Tibial artery (tissue), 4 donors: Measurements from ENCODE around the gene KIF1C.
A peak's percentile ranks its signal among the peaks of the same experiment; 100 is the strongest.

Source experiments
- DNase-seq, 2 donors: peaks; one replicate each; pipeline ENCODE4 v3.0.0-alpha.2; 2019
- H3K27ac ChIP-seq, 2 donors: fragments of 200-600 bp; sonication (generic) in 1 of 2; 1 replicate in 1 of 2; 2 replicates in 1 of 2; pipeline ENCODE4 v1.5.1; 2018 to 2019; ENCODE audit warnings: mild to moderate bottlenecking in 1 of 2
- H3K27me3 ChIP-seq, 2 donors: fragments of 200-600 bp; sonication (generic) in 1 of 2; one replicate each; pipeline versions ENCODE4 v1.5.1 to v1.6.0; 2016 to 2019
- H3K36me3 ChIP-seq, 3 donors: fragments of 200-600 bp; sonication (generic) in 2 of 3; one replicate each; pipeline ENCODE4 v1.5.1; 2016 to 2019; ENCODE audit warnings: mild to moderate bottlenecking in 2 of 3
- H3K4me1 ChIP-seq, 4 donors: fragments of 200-600 bp; sonication (generic) in 2 of 4; 1 replicate in 3 of 4; 2 replicates in 1 of 4; pipeline ENCODE4 v1.5.1; 2016 to 2019
- H3K4me3 ChIP-seq, 2 donors: fragments of 200-600 bp; sonication (generic) in 1 of 2; 1 replicate in 1 of 2; 2 replicates in 1 of 2; pipeline ENCODE4 v1.5.1; 2018 to 2019; ENCODE audit warnings: mild to moderate bottlenecking in 2 of 2
- H3K9me3 ChIP-seq, 3 donors: fragments of 200-600 bp; sonication (generic) in 1 of 3; one replicate each; pipeline ENCODE4 v1.5.1; 2016 to 2019
- CTCF ChIP-seq, 2 experiments: fragments of 200-600 bp in 1 of 2; fragments of 450-650 bp in 1 of 2; IDR thresholded peaks; one replicate each; pipeline ENCODE4 v1.5.1; 2017 to 2019; ENCODE audit warnings: antibody characterized with exemption in 2 of 2, mild to moderate bottlenecking in 1 of 2, moderate library complexity in 1 of 2
- intact Hi-C: fragments of 100-400 bp; cut with DNase I; formaldehyde crosslinking; loops from one replicate; pipeline ENCODE4 v1.15.0; 2023; ENCODE audit warnings: low total_unique reads

The KIF1C gene

GRCh38 chr17:4997302-4998026, at the start of gene KIF1C, which contains the start of gene INCA1:
Gene KIF1C, plus strand, starts transcription at chr17:4997950. Its CDS starts 2,297 bp downstream, at chr17:5000247.
Gene INCA1, minus strand, starts transcription at chr17:4997522. Its CDS starts 3,085 bp downstream, at chr17:4994437.
- H3K36me3 ChIP-seq: peaks cover 14 to 18% (median 17%) of the 10 kb centered on the region in 3 donors
- intact Hi-C loops: loop anchor here (1.0 to 5.0 kb wide), 2 partner anchors 30 to 50 kb away; partner anchors contain the start of genes PFN1 and SPAG7
- peaks cover 0 to 37% (median 31%) of the 10 kb centered on the region in 4 donors for H3K4me1 ChIP-seq
- peak; percentile 90 to 96 for DNase-seq
- peak within 1 kb of the TSS; percentile 85 to 100 for H3K4me3 ChIP-seq
- peak; percentile 24 to 43 for TF ChIP-seq CTCF (IDR thresholded peaks at IDR 0.05)
- H3K9me3 ChIP-seq: no peaks in the 10 kb centered on the region
- no peaks in the 10 kb centered on the region for H3K27me3 ChIP-seq
- H3K27ac ChIP-seq: peak within 1 kb of the TSS; percentile 94 to 97

- H3K27me3 ChIP-seq: no peaks in the 10 kb centered on the region
- intact Hi-C loops: loop anchor here (2.0 to 5.0 kb wide), 2 partner anchors 18 to 49 kb away; partner anchors contain the start of genes INCA1, KIF1C and SPAG7
- peak; percentile 95 to 96 for DNase-seq
- peak within 1 kb of the TSS; percentile 95 to 99 for H3K27ac ChIP-seq
- H3K4me3 ChIP-seq: peak within 1 kb of the TSS; percentile 93 to 100
- H3K4me1 ChIP-seq: peaks cover 6 to 60% (median 44%) of the 10 kb centered on the region in 4 donors
- H3K9me3 ChIP-seq: no peaks in the 10 kb centered on the region
- peaks cover 28 to 38% (median 31%) of the 10 kb centered on the region in 3 donors for H3K36me3 ChIP-seq
- TF ChIP-seq CTCF (IDR thresholded peaks at IDR 0.05): peak in 1 of 2 experiments; percentile 8
Measured at GRCh38 chr17:4948166-4948930, 49.4 kb upstream of the KIF1C start, which contains the start of gene PFN1. Gene PFN1, minus strand, starts transcription at chr17:4948530. Its CDS starts 136 bp downstream, at chr17:4948394.

GRCh38 chr17:4948931-4949320, 48.8 kb upstream of the KIF1C start:
- peaks cover 25 to 32% (median 26%) of the 10 kb centered on the region in 3 donors for H3K36me3 ChIP-seq
- intact Hi-C loops: loop anchor here (2.0 to 5.0 kb wide), 2 partner anchors 18 to 48 kb away; partner anchors contain the start of genes INCA1, KIF1C and SPAG7
- H3K27ac ChIP-seq: peak overlapping the region; percentile 95 to 99
- H3K27me3 ChIP-seq: no peaks in the 10 kb centered on the region
- H3K4me3 ChIP-seq: peak overlapping the region; percentile 93 to 100
- TF ChIP-seq CTCF (IDR thresholded peaks at IDR 0.05): no peak
- DNase-seq: peak; percentile 78 to 94
- H3K4me1 ChIP-seq: peaks cover 6 to 60% (median 48%) of the 10 kb centered on the region in 4 donors
- H3K9me3 ChIP-seq: no peaks in the 10 kb centered on the region

- H3K27ac ChIP-seq: peak overlapping the region; percentile 95 to 99
- no peaks in the 10 kb centered on the region for H3K27me3 ChIP-seq
- TF ChIP-seq CTCF (IDR thresholded peaks at IDR 0.05): no peak
- H3K36me3 ChIP-seq: peaks cover 19 to 27% (median 20%) of the 10 kb centered on the region in 3 donors
- intact Hi-C loops: loop anchor here (2.0 to 5.0 kb wide), 2 partner anchors 17 to 48 kb away; partner anchors contain the start of genes INCA1, KIF1C and SPAG7
- H3K4me3 ChIP-seq: peak overlapping the region; percentile 93 to 100
- H3K9me3 ChIP-seq: no peaks in the 10 kb centered on the region
- H3K4me1 ChIP-seq: peaks cover 6 to 57% (median 44%) of the 10 kb centered on the region in 4 donors
- peak; percentile 71 to 89 for DNase-seq
Measured at GRCh38 chr17:4949321-4950074, 48.3 kb upstream of the KIF1C start.
